ENCODE results near the gene BAG2. TPM values are rescaled to one million over a fixed set of nuclear protein-coding genes. Genes with fewer than 3 reads are reported as not detected.

Gene BAG2
- total and polyA plus RNA-seq, 2 donors (not counting 1 experiment from before 2014, with no cell fraction given): 21.1 to 31.5 TPM

GRCh38 chr6:57142178-57142525 is 30.0 kb upstream of the BAG2 start:
- TF ChIP-seq CTCF (conservative IDR thresholded peaks at IDR 0.05 in 1 of 2, IDR thresholded peaks at IDR 0.05 in 1 of 2; ENCODE audit: low read depth in 1 of 2, low read length in 2 of 2) (no peak), EZH2 (IDR thresholded peaks at IDR 0.05; ENCODE audit: low read length, missing control alignments) (no peak)
- no peak overlapping the region for H3K4me3 ChIP-seq (replicated peaks in 1 of 4; ENCODE audit: control extremely low read depth in 1 of 4, insufficient read depth in 1 of 4, low read depth in 3 of 4, low read length in 4 of 4)
- no peak overlapping the region for H3K9ac ChIP-seq (ENCODE audit: insufficient read depth, low read length)
- H3K4me2 ChIP-seq (ENCODE audit: extremely low read depth, insufficient read depth, low read length): no peak overlapping the region
- no peak for DNase-seq (ENCODE audit: low read depth in 2 of 2)
- no peaks in the 10 kb centered on the region for H3K79me2 ChIP-seq (ENCODE audit: control insufficient read depth, insufficient read depth, low read length)
- H3K36me3 ChIP-seq (ENCODE audit: control insufficient read depth, insufficient read depth, low read length): peaks cover 3% of the 10 kb centered on the region
- no peaks in the 10 kb centered on the region for H3K4me1 ChIP-seq (ENCODE audit: control insufficient read depth, extremely low read depth, insufficient read depth, low read length)
- H3K27ac ChIP-seq (ENCODE audit: insufficient read depth, low read length): no peak overlapping the region
- no peaks in the 10 kb centered on the region for H4K20me1 ChIP-seq (ENCODE audit: control insufficient read depth, extremely low read depth, insufficient read depth, low read length)
- H3K9me3 ChIP-seq (ENCODE audit: control insufficient read depth, insufficient read depth, low read depth, low read length): no peaks in the 10 kb centered on the region
- H2AFZ ChIP-seq (ENCODE audit: low read length): no peak overlapping the region
- H3K27me3 ChIP-seq (ENCODE audit: control insufficient read depth, insufficient read depth, low read length): no peaks in the 10 kb centered on the region

GRCh38 chr6:57143690-57144089 is 28.4 kb upstream of the BAG2 start:
- Histone ChIP-seq H3K4me1 (ENCODE audit: control insufficient read depth, extremely low read depth, insufficient read depth, low read length) (no peaks in the 10 kb centered on the region), H3K4me3 (replicated peaks in 1 of 4; ENCODE audit: control extremely low read depth in 1 of 4, insufficient read depth in 1 of 4, low read depth in 3 of 4, low read length in 4 of 4) (no peak overlapping the region), H3K27ac (ENCODE audit: insufficient read depth, low read length) (no peak overlapping the region), H3K4me2 (ENCODE audit: extremely low read depth, insufficient read depth, low read length) (no peak overlapping the region), H3K79me2 (ENCODE audit: control insufficient read depth, insufficient read depth, low read length) (no peaks in the 10 kb centered on the region), H3K9me3 (ENCODE audit: control insufficient read depth, insufficient read depth, low read depth, low read length) (no peaks in the 10 kb centered on the region), H2AFZ (ENCODE audit: low read length) (no peak overlapping the region), H3K27me3 (ENCODE audit: control insufficient read depth, insufficient read depth, low read length) (no peaks in the 10 kb centered on the region), H3K9ac (ENCODE audit: insufficient read depth, low read length) (no peak overlapping the region), H3K36me3 (ENCODE audit: control insufficient read depth, insufficient read depth, low read length) (peaks cover 4% of the 10 kb centered on the region), H4K20me1 (ENCODE audit: control insufficient read depth, extremely low read depth, insufficient read depth, low read length) (no peaks in the 10 kb centered on the region)
- TF ChIP-seq EZH2 (IDR thresholded peaks at IDR 0.05; ENCODE audit: low read length, missing control alignments) (no peak), CTCF (conservative IDR thresholded peaks at IDR 0.05 in 1 of 2, IDR thresholded peaks at IDR 0.05 in 1 of 2; ENCODE audit: low read depth in 1 of 2, low read length in 2 of 2) (no peak)
- DNase-seq (ENCODE audit: low read depth in 2 of 2): no peak

- Histone ChIP-seq H3K9ac (ENCODE audit: insufficient read depth, low read length) (no peak overlapping the region), H3K36me3 (ENCODE audit: control insufficient read depth, insufficient read depth, low read length) (peaks cover 3% of the 10 kb centered on the region), H3K4me1 (ENCODE audit: control insufficient read depth, extremely low read depth, insufficient read depth, low read length) (no peaks in the 10 kb centered on the region), H3K27ac (ENCODE audit: insufficient read depth, low read length) (no peak overlapping the region), H3K9me3 (ENCODE audit: control insufficient read depth, insufficient read depth, low read depth, low read length) (no peaks in the 10 kb centered on the region), H4K20me1 (ENCODE audit: control insufficient read depth, extremely low read depth, insufficient read depth, low read length) (no peaks in the 10 kb centered on the region), H3K27me3 (ENCODE audit: control insufficient read depth, insufficient read depth, low read length) (no peaks in the 10 kb centered on the region), H3K4me2 (ENCODE audit: extremely low read depth, insufficient read depth, low read length) (no peak overlapping the region), H2AFZ (ENCODE audit: low read length) (no peak overlapping the region), H3K79me2 (ENCODE audit: control insufficient read depth, insufficient read depth, low read length) (no peaks in the 10 kb centered on the region), H3K4me3 (replicated peaks in 1 of 4; ENCODE audit: control extremely low read depth in 1 of 4, insufficient read depth in 1 of 4, low read depth in 3 of 4, low read length in 4 of 4) (no peak overlapping the region)
- no peak for TF ChIP-seq EZH2 (IDR thresholded peaks at IDR 0.05; ENCODE audit: low read length, missing control alignments)
- no peak for TF ChIP-seq CTCF (conservative IDR thresholded peaks at IDR 0.05 in 1 of 2, IDR thresholded peaks at IDR 0.05 in 1 of 2; ENCODE audit: low read depth in 1 of 2, low read length in 2 of 2)
- DNase-seq (ENCODE audit: low read depth in 2 of 2): peak in 1 of 2 donors; percentile 79
Measured at GRCh38 chr6:57147401-57147800, 24.7 kb upstream of the BAG2 start.

Data from fibroblast of lung (primary cell).